ENCODE data around the gene ELL.
"Not testable (repeated sequence)": the region's sequence is repeated elsewhere in the genome, so short reads cannot be mapped to it uniquely, and the experiment has no call there.

ELL gene

DNA sequence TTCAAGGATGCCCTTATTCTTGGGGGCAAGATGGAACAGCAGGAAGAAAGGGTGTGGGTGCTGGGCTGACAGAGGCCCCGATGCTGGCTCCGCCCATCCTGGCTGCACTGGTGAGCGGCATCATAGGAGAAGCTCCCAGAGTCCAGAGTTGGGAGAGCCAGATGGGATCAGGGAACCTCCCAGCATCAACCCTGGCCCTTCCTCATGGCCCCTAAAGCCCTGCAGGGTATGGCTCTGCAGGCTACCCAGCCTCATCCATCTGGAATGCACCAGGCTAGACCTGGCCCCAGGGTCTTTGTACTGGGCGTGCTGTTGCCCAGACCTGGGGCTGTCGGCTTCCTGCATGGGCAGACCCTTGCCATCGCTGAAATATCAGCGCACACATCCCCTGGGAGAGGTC, 7.9 kb upstream of the ELL start:
- DNase-seq, result peak; percentile 61

DNA sequence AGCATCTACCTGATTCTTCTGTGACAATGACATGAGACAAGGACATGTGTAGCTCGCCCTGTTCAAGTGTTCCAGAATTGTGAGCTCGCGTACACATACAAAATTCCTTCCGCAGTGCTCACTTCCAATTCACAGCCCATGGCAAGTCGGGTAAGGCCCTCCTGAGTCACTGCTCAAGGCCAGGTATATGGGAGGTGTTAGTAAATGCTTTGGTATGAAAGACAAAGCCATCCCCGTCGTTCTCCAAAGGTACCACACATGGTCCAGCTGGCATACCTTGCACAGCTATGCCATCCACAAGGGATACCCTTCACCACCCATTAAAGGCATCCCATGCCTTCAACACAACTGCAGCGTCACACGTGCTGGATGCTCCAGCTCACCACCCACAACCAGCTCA, 4.4 kb upstream of the ELL start:
- DNase-seq, result no peak

DNA sequence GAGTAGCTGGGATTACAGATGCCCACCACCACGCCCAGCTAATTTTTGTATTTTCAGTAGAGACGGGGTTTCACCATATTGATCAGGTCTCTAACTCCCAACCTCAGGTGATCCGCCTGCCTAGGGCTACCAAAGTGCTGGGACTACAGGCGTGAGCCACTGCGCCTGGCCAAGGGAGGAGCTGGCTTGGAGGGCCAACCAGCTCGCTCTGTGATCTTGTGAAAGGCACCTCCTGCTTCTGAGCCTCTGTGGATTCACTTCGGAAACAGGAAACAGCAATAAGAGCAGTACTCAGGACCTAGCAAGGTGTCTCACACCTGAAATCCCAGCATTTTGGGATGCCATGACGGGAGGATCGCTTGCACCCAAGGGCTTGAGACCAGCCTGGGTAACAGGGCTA, 2.0 kb upstream of the ELL start:
- DNase-seq, result no peak

DNA sequence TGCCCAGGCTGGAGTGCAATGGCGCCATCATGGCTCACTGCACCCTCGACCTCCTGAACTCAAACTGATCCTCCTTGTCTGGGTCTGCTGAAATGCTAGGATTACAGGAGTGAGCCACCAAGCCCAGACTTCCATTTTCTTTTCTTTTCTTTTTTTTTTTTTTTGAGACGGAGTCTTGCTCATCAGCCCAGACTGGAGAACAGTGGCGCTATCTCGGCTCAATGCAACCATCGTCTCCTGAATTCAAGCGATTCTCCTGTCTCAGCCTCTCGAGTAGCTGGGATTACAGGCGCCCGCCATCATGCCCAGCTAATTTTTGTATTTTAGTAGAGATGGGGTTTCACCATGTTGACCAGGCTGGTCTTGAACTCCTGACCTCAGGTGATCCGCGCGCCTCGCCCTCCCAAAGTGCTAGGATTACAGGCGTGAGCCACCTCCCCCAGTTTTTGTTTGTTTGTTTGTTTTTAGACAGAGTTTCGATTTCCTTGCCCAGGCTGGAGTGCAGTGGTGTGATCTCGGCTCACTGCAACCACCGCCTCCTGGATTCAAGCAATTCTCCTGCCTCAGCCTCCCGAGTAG, 1.1 kb upstream of the ELL start:
- DNase-seq, result not testable (repeated sequence)

DNA sequence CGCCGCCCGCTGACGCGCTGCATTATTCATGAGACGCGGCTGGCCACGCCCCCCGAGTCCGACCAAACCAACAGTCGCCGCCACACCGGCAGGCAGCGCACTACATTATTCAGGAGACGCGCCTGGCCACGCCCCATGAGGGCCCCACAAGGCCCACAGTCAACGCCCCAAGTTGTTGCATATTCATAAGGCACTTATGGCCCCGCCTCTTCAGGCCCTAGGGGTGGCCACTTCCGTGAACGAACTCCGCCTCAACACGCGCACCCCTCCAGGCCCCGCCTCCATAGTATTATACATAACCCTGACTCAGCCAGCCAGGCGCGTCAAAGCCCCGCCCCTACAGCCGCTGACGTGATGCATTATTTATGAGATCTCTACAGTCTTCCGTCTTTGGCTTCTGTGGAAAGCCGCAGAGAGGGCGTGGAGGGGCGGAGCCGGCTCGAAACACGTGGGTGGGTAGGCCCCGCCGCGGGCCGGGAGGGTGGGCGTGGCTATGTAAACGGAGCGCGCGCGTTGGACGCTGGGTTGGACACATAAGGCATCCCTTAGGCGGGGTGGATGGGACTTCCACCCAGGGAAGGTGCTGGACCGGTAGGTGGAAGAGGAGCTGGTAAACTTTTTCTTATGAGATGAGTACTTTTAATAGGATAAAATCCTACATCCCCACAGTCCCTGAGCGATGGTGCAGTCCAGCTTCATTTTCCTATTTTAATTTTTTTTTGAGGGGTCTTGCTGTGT, 423 bp upstream of the ELL start:
- DNase-seq, result peak; percentile 100

DNA sequence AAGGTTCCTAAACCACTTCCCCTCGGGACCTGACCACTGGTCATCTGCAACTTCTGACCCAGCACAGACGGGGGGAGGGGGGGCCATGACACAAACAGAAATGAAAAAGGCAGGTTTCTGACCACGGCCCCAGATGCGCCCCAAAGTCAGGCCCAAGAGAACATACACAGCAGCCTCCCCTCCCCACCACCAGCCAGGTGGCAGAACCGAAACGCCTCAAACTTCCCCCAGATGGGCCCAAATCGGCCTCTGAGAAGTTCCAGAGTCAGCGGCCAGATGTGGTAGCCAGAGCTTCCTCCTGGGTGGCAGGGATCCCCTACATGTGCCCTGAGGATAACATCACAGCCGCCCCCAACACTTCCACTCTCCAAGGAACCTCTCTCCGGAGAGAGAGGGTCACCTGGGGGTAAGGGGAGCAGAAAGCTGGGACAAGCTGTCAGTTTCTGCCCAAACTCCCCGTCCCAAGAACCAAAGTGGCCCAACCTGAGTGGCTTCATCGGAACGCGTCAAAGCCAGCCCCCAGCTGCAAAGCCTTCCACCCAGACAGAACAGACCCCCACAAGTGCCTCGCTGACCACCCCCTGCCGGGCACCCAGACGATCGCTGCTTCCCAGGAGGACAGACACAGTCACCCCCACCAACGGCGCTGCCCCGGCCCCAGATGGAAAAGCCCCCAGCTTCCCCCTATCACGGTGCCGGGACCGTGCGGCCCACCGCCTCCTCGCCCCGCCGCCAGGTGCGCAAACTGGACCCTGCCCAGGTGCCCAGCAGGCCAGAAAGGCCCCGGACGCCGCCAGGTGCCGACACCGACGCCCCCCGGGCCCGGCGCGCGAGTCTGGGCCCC, 800 bp downstream of the ELL start:
- DNase-seq, result no peak

DNA sequence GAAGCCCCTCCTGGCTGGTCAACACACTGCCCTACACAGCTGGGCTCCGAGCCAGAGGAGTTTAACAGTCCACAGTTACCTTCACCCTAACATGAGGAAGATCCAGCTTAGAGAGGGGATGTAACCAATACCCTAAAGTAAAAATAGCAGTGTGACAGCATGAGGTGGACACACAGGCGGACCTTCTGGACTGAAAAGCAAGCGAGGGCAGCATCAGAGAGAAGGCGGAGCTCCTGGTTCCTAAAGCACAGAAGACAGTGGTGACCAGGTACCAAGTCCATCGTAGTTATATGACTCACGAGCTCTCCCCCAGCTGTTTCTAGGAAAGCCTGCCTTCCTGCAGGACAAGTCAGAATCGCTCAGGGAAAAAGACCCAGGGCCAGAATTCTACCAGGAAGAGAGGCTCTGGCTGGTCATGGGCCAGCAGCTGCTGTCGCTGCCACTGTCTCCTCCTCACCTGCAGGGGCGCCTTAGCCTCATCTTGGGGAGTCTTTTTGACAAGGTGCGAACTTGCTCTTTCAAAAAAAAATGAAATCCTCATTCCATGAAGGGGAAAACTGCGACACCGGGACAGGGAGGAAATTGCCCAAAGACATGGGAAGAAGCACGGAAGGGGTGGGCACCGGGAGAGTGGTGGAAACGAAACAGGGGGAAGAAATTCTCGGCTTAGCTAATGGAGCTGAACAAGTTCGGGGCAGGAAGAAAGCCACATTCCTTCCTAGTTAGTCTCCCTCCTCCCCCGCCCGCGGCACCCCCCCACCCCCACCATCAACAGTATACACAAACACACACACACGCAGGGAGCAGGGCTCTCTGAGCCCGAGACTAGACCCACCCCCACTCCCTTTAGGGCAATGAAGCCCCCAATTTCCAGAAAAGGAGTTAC, 1.7 kb downstream of the ELL start:
- peak; percentile 60 for DNase-seq

DNA sequence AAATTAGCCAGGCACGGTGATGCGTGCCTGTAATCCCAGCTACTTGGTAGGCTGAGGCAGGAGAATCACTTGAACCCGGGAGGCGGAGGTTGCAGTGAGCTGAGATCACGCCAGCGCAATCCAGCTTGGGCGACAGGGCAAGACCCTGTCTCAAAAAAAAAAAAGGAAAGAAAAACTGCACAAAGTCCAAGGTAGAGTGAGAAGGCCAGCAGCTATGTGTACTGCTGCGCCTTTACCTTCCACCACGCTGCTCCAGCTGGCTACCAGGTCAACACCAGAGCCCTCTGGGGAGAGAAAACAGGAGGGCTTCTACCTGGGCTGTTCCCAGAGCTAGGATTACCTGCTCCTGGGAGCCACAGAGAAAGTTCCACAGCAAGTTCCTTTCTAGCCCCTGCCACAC, 3.2 kb downstream of the ELL start:
- no peak for DNase-seq

DNA sequence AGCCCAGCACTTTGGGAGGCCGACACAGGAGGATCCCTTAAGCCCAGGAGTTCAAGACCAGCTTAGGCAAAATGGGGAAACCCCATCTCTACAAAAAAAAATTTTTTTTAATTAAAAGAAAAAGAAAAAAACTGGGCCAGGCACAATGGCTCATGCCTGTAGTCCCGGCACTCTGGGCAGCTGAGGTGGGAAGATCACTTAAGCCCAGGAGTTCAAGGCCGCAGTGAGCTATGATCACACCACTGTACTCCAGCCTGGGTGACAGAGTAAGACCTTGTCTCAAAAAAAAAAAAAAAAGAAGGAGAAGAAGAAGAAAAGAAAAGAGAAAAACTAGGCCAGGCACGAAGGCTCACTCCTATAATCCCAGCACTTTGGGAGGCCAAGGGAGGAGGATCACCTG, 4.3 kb downstream of the ELL start:
- no peak for DNase-seq

DNA sequence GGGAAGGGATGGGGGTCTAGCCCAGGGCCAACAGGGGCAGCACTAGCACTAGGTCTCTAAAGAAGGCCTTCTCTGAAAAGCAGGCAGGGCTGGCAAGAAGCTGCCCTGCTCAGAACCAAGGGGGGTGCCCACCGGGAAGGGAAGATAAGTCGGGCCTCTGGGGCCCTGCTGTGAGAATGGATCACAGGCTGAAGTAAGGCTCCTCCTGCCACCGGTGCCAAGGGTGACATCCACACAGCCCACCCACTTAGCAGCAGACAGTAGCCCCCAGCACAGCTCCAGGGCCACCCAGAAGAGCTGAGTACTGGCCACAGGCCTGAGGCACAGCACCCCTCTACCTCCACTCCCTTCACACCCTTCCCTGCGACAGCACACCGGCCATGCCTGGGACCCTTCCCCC, 5.9 kb downstream of the ELL start:
- DNase-seq, result no peak

DNA sequence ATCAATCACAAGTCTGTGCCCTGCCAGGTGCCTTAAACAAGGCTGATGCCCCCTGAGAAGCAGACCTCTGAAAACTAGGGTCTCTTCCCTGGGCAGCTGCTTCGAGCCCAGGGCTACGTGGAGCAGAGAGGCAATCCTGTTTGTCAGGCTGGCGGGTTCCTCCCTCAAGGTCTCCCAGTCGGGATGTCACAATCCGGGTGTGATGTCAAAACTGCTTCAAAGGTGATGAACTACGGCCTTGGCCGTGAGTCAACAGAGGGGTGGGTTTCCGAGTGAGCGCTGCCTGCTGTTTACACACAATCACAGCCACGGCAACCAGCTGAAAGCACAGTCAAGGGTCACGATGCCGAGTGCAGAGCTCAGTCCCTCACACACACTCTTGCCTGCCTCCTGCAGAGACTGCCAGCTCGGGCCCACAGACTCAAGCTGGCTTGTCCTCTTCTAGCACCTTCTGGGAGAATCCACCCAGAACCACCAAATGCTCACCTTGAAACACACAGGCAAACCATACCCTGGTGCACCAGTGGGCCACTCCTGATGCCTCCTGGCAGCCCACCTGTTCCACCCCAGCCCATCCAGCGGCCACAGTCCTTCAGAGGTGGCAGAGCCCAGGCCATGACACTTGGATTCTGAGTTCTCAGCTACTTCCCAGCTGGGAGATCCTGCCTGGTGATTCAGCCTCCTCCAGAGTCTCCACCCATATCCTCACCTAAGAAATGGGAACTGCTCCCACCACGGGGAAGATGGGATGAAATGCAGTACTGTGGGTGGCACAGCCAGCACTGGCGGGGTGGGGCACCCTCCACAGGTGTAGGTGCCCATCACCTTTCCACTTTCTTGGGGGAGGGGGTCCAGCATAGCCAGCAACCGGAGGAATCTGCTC, 6.8 kb downstream of the ELL start:
- DNase-seq, result no peak

DNA sequence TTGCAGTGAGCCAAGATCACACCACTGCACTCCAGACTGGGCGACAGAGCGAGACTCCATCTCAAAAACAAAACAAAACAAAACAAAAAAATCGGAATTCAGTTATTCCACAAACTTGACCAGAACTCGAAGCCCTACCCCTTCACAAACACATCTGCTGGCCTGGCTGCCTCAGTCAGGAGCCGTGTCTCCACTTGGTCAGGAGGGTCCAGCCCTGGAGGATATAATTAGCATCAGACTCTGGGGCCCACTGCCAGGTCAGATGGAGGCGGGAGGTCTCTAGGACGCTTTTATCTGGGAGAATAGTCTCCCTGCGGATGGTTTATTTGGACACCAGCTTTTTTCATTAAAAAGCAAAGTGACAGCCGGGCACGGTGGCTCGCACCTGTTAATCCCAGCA, 8.0 kb downstream of the ELL start:
- DNase-seq, result no peak

DNA sequence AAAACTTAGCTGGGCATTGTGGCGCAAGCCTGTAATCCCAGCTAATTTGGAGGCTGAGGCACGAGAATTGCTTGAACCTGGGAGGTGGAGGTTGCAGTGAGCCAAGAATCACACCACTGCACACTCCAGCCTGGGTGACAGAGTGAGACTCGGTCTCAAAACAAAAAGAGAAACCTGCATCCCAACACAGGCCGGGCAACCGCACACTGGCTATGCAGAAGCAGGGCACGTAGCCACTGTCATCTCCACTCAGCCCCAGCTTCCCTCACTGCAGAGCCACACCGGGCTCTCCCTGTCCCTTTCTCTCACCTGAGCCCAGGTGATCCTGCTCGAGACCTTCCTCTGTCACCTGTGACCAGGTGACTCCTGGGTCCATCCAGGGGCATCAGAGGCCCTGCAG, 11.7 kb downstream of the ELL start:
- DNase-seq, result no peak

DNA sequence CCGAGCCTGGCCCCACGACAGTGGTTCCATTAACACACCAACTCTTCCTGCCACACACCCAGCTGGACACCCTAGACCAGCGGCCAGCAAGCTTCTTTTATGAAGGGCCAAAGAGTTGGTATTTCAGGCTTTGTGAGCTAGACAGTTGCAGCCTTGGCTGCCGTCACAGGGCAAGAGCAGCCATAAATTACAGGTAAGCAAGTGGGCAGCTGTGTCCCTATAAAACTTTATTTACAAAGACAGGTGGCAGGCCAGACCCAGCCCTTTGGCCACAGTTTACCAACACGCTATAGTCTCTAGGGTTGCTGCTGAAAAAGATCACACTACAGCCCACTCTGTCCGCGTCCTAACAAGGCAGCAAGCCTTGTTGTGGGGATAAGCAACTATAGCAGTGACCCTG, 13.3 kb downstream of the ELL start:
- no peak for DNase-seq

DNA sequence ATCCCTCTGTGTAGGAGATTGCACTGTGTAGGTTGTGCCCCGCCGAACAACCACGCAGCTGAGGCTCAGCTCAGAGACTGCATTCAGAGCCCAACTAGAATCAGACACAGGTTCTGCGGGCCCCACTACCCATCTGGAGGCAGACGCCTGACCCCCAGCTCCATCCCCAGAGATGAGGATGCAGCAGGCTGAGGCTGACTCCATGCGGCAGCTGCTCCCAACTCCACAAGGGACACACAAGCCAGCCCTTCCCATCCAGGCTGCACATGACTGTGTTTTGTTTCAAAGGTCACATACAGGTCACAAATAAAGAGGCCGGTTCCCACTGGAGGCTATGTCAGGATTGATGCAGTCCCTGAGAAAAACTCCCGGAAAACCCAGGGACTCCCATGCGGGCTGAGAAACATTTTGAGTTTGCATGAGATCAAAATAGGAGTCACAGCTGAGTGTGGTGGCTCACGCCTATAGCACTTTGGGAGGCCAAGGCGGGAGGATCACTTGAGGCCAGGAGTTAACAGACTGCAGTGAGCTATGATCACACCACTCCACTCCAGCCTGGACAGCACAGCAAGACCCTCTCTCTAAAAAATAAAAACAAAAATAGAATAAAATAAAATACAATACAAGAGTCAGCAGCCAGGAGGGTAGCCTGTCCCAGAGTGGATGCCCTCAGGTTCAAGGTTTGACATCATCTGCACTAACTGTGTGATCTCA, 14.0 kb downstream of the ELL start:
- DNase-seq, result peak; percentile 44

DNA sequence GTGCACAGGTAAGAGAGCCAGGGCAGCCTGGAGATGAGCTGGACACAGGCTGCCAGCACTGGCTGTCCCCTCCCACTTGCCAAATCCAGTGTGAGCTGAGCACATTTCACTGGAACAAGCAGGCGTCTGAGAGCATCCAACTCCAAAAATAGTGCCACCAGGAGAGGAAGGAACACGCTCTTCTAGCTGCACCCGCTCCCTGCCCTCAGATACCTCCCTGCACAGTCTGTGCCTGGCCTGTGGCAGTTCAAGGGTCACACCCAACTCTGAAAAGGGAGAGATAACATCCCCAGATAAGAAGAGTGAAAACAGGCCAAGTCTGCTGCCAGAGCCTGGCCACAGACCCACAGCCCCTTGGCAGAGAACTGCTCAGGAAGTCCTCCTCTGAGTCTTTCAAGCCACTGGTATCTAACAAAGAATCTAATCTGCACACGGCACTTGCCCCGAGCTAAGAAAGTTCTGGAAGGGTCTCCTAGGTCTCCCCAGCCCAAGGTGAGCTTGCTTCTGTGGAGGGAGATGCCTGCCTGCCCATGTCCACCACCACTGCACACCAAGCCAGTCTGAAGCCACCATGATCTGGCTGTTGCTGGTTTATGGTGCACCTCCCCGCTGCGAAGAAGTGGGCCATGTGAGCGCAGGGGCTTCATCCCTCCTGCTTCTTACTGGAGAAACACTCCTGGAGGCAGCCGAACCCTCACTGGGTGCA, 14.7 kb downstream of the ELL start:
- DNase-seq, result no peak

DNA sequence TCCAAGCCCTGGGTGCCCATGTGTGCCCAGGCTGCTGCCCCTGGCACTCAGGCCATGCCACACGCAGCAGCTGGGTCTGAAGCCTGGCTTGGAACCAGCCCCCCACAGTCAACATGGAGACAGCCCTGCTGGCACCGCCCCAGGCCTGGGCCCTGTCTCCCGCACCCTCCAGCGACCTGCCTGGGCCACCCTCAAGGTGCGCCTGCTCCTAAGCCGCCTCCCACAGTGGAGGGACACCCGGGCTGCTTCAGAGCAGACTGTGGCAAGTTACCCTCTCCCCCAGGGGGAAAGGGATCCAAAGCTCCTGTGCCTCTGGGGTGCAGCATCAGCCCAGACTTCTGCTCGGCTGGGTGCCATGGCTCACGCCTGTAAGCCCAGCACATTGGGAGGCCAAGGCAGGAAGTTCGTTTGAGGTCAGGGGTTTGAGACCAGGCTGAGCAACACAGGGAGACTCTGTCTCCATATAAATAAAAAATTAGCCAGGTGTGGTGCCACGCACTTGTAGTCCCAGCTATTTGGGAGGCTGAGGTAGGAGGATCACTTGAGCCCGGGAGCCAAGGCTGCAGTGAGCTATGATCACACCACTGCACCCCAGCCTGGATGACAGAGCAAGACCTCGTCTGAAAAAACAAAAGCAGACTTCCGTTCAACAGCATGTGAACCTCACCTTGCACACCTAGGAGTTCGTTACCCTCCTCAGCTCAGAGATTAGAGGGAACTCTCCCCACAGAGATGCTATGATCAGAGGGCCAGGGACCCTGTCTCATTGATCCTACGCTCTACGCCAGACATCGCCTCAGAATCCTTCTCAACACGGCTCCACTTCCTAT, 15.6 kb downstream of the ELL start:
- DNase-seq, result no peak

DNA sequence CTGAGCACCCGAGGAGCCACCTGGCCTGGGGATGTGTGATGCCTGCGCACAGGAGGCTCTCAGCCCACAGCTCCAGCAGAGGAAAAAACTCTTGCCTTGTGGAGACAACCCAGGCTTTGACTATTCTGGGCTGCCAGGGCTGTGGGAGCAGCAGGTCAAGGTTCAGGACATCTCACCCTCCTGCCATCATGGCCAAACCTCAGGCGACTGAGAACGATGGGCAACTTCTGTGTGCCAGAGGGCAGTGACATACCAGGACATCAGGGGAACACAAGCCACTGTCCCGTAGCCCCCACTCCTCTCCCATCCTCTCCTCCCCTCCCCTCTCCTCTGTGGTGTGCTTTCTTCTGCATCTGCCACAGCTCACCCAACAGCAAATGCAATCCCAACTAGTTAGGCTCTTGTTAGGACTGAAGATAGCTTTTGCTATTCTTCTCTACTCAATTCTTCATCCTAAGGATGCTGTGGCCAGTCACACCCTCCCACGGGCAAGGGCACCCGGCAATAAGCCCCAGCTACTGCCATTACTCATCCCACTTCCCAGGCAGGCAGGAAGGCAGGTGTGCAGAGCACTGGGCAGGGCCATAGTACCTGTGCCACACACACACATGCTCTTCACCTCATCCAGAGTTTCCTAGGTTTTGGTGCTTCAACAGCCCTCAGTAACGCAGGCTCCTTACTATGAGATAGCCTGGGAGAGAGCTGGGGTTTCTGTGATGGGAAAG, 16.8 kb downstream of the ELL start:
- DNase-seq, result no peak

Measured in NCI-H2171 treated with DMSO at 0.1 percent for 48 hours (cell line).